Heart left ventricle (tissue), 16 donors: Measurements from ENCODE around the gene ZDHHC14. TPM values are rescaled to one million over a fixed set of nuclear protein-coding genes. Genes with fewer than 3 reads are reported as not detected.
A peak's percentile ranks its signal among the peaks of the same experiment; 100 is the strongest.

Source experiments
- ATAC-seq, 4 donors: fragments of 200-7000 bp; cut with Tn5 transposase; one replicate each; pipeline ENCODE4 v1.9.1; 2020 to 2022; ENCODE audit warnings: moderate library complexity in 4 of 4, mild to moderate bottlenecking in 3 of 4, moderate number of reproducible peaks in 1 of 4
- DNase-seq, 5 donors: peaks; one replicate each; pipeline ENCODE4 v3.0.0-alpha.2; 2020
- H3K27ac ChIP-seq, 12 donors: fragments of 200-600 bp; sonication (generic) in 4 of 12; one replicate each; pipeline versions ENCODE4 v1.5.0 to v1.8.0; 2016 to 2022; ENCODE audit warnings: mild to moderate bottlenecking in 2 of 12
- H3K27me3 ChIP-seq, 9 donors: fragments of 200-600 bp; sonication (generic) in 2 of 9; one replicate each; pipeline versions ENCODE4 v1.5.1 to v1.8.0; 2016 to 2022; ENCODE audit warnings: mild to moderate bottlenecking in 3 of 9
- H3K36me3 ChIP-seq, 9 donors: fragments of 200-600 bp; sonication (generic) in 2 of 9; one replicate each; pipeline versions ENCODE4 v1.5.0 to v1.8.0; 2018 to 2022; ENCODE audit warnings: mild to moderate bottlenecking in 2 of 9
- H3K4me1 ChIP-seq, 12 donors: fragments of 200-600 bp; sonication (generic) in 4 of 12; one replicate each; pipeline versions ENCODE4 v1.5.0 to v1.8.0; 2016 to 2022; ENCODE audit warnings: mild to moderate bottlenecking in 3 of 12
- H3K4me3 ChIP-seq, 12 donors: fragments of 200-600 bp; sonication (generic) in 4 of 12; one replicate each; pipeline versions ENCODE4 v1.5.0 to v1.8.0; 2017 to 2022; ENCODE audit warnings: mild to moderate bottlenecking in 9 of 12, moderate library complexity in 4 of 12
- H3K9me3 ChIP-seq, 12 donors: fragments of 200-600 bp; sonication (generic) in 4 of 12; one replicate each; pipeline versions ENCODE4 v1.5.0 to v1.8.0; 2016 to 2022; ENCODE audit warnings: mild to moderate bottlenecking in 1 of 12
- CTCF ChIP-seq, 12 donors: fragments of 200-600 bp; sonication (generic) in 4 of 12; IDR thresholded peaks; one replicate each; pipeline versions ENCODE4 v1.5.0 to v1.8.0; 2018 to 2022; ENCODE audit warnings: antibody characterized with exemption in 12 of 12, mild to moderate bottlenecking in 5 of 12
- POLR2A ChIP-seq, 2 donors: fragments of 450-650 bp; IDR thresholded peaks; one replicate each; pipeline ENCODE4 v1.6.1; 2017; ENCODE audit warnings: antibody characterized with exemption in 2 of 2, mild to moderate bottlenecking in 2 of 2, moderate library complexity in 2 of 2
- WGBS, 4 donors: extraction: QIAGEN DNeasy Blood & Tissue Kit in 2 of 4; methylation state at CpG; one replicate each; pipeline versions ENCODE4 v1.1.5 to v1.1.7; 2013 to 2018; 5-methylcytosine and 5-hydroxymethylcytosine counted together
- intact Hi-C, 10 donors: fragments of 100-400 bp; cut with DNase I; formaldehyde crosslinking; loops; one replicate each; pipeline versions ENCODE4 v1.11.1 to v1.14.2; 2022
- polyA plus RNA-seq, 2 donors: library from polyadenylated mRNA; stranded (reverse); fragments of 200-250 nt; gene quantifications; one replicate each; pipeline ENCODE4 v1.2.3, GENCODE V29; 2013
- total RNA-seq, 9 donors: library from RNA; depleted of rRNA in 2 of 9; stranded (reverse); fragments of >200 nt in 2 of 9; fragmentation: NEBNext Ultra II Directional in 3 of 9; extraction: Animal tissue kit (Norgen Biotek cat#: 25700) in 3 of 9; gene quantifications; one replicate each; pipeline versions ENCODE4 v1.1.0 to v1.2.4, GENCODE V29; 2016 to 2023
- donor health status: ischemic (EF 13 %, LVEDD 7.1; RV severe dilation, severe dysfunction).
- donor health status: healthy with polysubstance abuse.
- donor health status: DM: no; HTN: yes; CAD: no.
- donor health status: DM: no; HTN: no; CAD: no.
- donor health status: ischemic (EF 25% LVEDD 6.9; RV normal size, moderate dysfunction).
- donor health status: ischemic (EF 25% LVEDD 5.7; RV mildly dilated, moderate dysfunction).
- donor health status: healthy.
- donor health status: DM: yes; HTN: yes; CAD: no.
- donor health status: ischemic (EF 35%, LVEDD 5.7; RV mildly dilated, moderate dysfunction).
- donor health status: nonischemic (EF 11% LVEDD 7.7; RV severe dilation, severe dysfunction).
- donor health status: DM: yes; HTN: yes; CAD: no.
- donor health status: PGD.
- donor health status: ischemic (EF 29% LVEDD 5.4; RV normal size, mild dysfunction).
- donor health status: nonischemic (EF 23%, LVEDD 6.1; RV moderate dilation, normal function).

Gene ZDHHC14
- total and polyA plus RNA-seq, 11 donors: 7.0 to 25.8 (median 15.4) TPM

GRCh38 chr6:157420497-157420896 lies 39.5 kb downstream of the ZDHHC14 start:
- DNase-seq: no peak
- Histone ChIP-seq H3K4me3 (no peak overlapping the region), H3K27ac (no peak overlapping the region), H3K36me3 (no peaks in the 10 kb centered on the region), H3K4me1 (peaks cover 0 to 21% (median 10%) of the 10 kb centered on the region in 12 donors), H3K9me3 (peaks cover 0 to 6% (median 0%) of the 10 kb centered on the region in 12 donors), H3K27me3 (no peaks in the 10 kb centered on the region)
- WGBS, 4 donors: 82 to 90% (median 85%) methylated on average over 8 of the region's 8 CpGs
- ATAC-seq: no peak
- TF ChIP-seq CTCF (IDR thresholded peaks at IDR 0.05) (no peak), POLR2A (IDR thresholded peaks at IDR 0.05) (no peak)
- intact Hi-C loops: loop anchor here in 1 of 10 donors (5.0 kb wide), 1 partner anchor 38 kb away; the partner anchor contains the start of gene ZDHHC14

GRCh38 chr6:157424491-157425020 lies 43.6 kb downstream of the ZDHHC14 start:
- 65 to 72% (median 71%) methylated on average over 11 of the region's 11 CpGs for WGBS, 4 donors
- ATAC-seq (peak in 3 of 4 donors; percentile 44 to 61 (median 52)), DNase-seq (no peak)
- Histone ChIP-seq H3K9me3 (peaks cover 0 to 2% (median 0%) of the 10 kb centered on the region in 12 donors), H3K27me3 (no peaks in the 10 kb centered on the region), H3K4me1 (peaks cover 0 to 44% (median 18%) of the 10 kb centered on the region in 12 donors), H3K27ac (no peak overlapping the region), H3K4me3 (no peak overlapping the region), H3K36me3 (no peaks in the 10 kb centered on the region)
- intact Hi-C loops: loop anchor here in 2 of 10 donors (5.0 kb wide), 1 partner anchor 42 kb away; the partner anchor contains the start of gene ZDHHC14 (in 2 of the 2)
- peak in 3 of 12 donors; percentile 19 to 29 (median 21) for TF ChIP-seq CTCF (IDR thresholded peaks at IDR 0.05)
- no peak for TF ChIP-seq POLR2A (IDR thresholded peaks at IDR 0.05)

- WGBS, 4 donors: 44 to 62% (median 62%) methylated on average over 7 of the region's 7 CpGs
- DNase-seq (no peak), ATAC-seq (peak; percentile 40 to 47 (median 44))
- no peaks in the 10 kb centered on the region for H3K9me3 ChIP-seq
- H3K4me1 ChIP-seq: peaks cover 0 to 74% (median 28%) of the 10 kb centered on the region in 12 donors
- H3K27ac ChIP-seq: peak overlapping the region; percentile 48 to 90 (median 77)
- no peaks in the 10 kb centered on the region for H3K36me3 ChIP-seq
- no peak for TF ChIP-seq CTCF (IDR thresholded peaks at IDR 0.05)
- intact Hi-C loops: loop anchor here in 1 of 10 donors (5.0 kb wide), 1 partner anchor 46 kb away; the partner anchor contains the start of gene ZDHHC14
- peak overlapping the region in 4 of 12 donors; percentile 1 to 22 (median 20) for H3K4me3 ChIP-seq
- H3K27me3 ChIP-seq: no peaks in the 10 kb centered on the region
Observed at GRCh38 chr6:157427969-157428368, 47.0 kb downstream of the ZDHHC14 start.

GRCh38 chr6:157428427-157429202 lies 47.6 kb downstream of the ZDHHC14 start:
- intact Hi-C loops: loop anchor here in 1 of 10 donors (5.0 kb wide), 1 partner anchor 46 kb away; the partner anchor contains the start of gene ZDHHC14
- H3K27ac ChIP-seq: peak overlapping the region; percentile 48 to 90 (median 77)
- H3K36me3 ChIP-seq: no peaks in the 10 kb centered on the region
- 62 to 77% (median 69%) methylated on average over 21 of the region's 21 CpGs for WGBS, 4 donors
- H3K4me1 ChIP-seq: peaks cover 3 to 80% (median 35%) of the 10 kb centered on the region in 12 donors
- no peaks in the 10 kb centered on the region for H3K9me3 ChIP-seq
- TF ChIP-seq POLR2A (IDR thresholded peaks at IDR 0.05) (no peak), CTCF (IDR thresholded peaks at IDR 0.05) (no peak)
- DNase-seq: no peak
- ATAC-seq: peak in 1 of 4 donors; percentile 26
- peak overlapping the region in 4 of 12 donors; percentile 1 to 22 (median 20) for H3K4me3 ChIP-seq
- H3K27me3 ChIP-seq: no peaks in the 10 kb centered on the region
